HepG2 (cell line): Measurements from ENCODE around the gene POU2AF2. TPM values are rescaled to one million over a fixed set of nuclear protein-coding genes. Genes with fewer than 3 reads are reported as not detected.

Experiments used
- ARHGAP35 ChIP-seq: sonication (generic); formaldehyde crosslinking; IDR thresholded peaks from 2 replicates; pipeline ENCODE4 v1.9.0; 2022; ENCODE audit warnings: mild to moderate bottlenecking, inconsistent platforms, moderate library complexity, missing genetic modification reagents, borderline replicate concordance
- ERF ChIP-seq: IDR thresholded peaks from 2 replicates; pipeline ENCODE4 v1.6.1; 2018; ENCODE audit warnings: missing biosample characterization, missing genetic modification reagents
- ETV6 ChIP-seq: sonication (generic); formaldehyde crosslinking; conservative IDR thresholded peaks from 2 replicates; pipeline ENCODE4 v1.4.0; 2020; ENCODE audit warnings: missing genetic modification reagents
- ISL2 ChIP-seq: sonication (generic); formaldehyde crosslinking; IDR thresholded peaks from 2 replicates; pipeline ENCODE4 v1.5.0; 2020; ENCODE audit warnings: missing genetic modification reagents
- PCBP1 ChIP-seq: fragments of 200-400 bp; formaldehyde crosslinking; IDR thresholded peaks from 2 replicates; pipeline ENCODE4 v1.6.1; 2017; ENCODE audit warnings: mild to moderate bottlenecking, low read depth, low read length, borderline replicate concordance
- SETDB1 ChIP-seq: sonication (generic); formaldehyde crosslinking; IDR thresholded peaks from 2 replicates; pipeline ENCODE4 v1.5.1; 2020; ENCODE audit warnings: missing genetic modification reagents, mild to moderate bottlenecking, borderline replicate concordance
- TFDP1 ChIP-seq: IDR thresholded peaks from 2 replicates; pipeline ENCODE4 v1.6.1; 2016; ENCODE audit warnings: missing compliant biosample characterization, missing genetic modification reagents, borderline replicate concordance
- TOE1 ChIP-seq: sonication (generic); formaldehyde crosslinking; IDR thresholded peaks from 2 replicates; pipeline ENCODE4 v1.4.0; 2020; ENCODE audit warnings: mild to moderate bottlenecking, missing genetic modification reagents
- YEATS2 ChIP-seq: sonication (generic); formaldehyde crosslinking; IDR thresholded peaks from 2 replicates; pipeline ENCODE4 v1.4.0; 2020; ENCODE audit warnings: missing genetic modification reagents, borderline replicate concordance
- ZBTB33 ChIP-seq: sonication (generic); formaldehyde crosslinking; IDR thresholded peaks from 2 replicates; pipeline ENCODE4 v1.4.0; 2020; ENCODE audit warnings: missing genetic modification reagents
- ZFP36 ChIP-seq: fragments of 150-350 bp; IDR thresholded peaks from 2 replicates; pipeline ENCODE4 v1.6.1; 2018; ENCODE audit warnings: borderline replicate concordance, low read length, low read depth; ENCODE audit not compliant: partially characterized antibody
- ZFP62 ChIP-seq: sonication (generic); formaldehyde crosslinking; IDR thresholded peaks from 2 replicates; pipeline ENCODE4 v1.4.0; 2020; ENCODE audit warnings: missing genetic modification reagents
- ZNF274 ChIP-seq: sonication (generic); formaldehyde crosslinking; IDR thresholded peaks from 2 replicates; pipeline ENCODE4 v1.5.1; 2020; ENCODE audit warnings: mild to moderate bottlenecking, missing genetic modification reagents
- ZNF333 ChIP-seq: sonication (generic); formaldehyde crosslinking; IDR thresholded peaks from 2 replicates; pipeline ENCODE4 v1.4.0; 2020; ENCODE audit warnings: mild to moderate bottlenecking, missing genetic modification reagents, borderline replicate concordance
- ZNF629 ChIP-seq: sonication (generic); formaldehyde crosslinking; conservative IDR thresholded peaks from 2 replicates; pipeline ENCODE4 v1.5.0; 2020; ENCODE audit warnings: missing genetic modification reagents
- ZNF710 ChIP-seq: sonication (generic); formaldehyde crosslinking; IDR thresholded peaks from 2 replicates; pipeline ENCODE4 v1.5.0; 2020; ENCODE audit warnings: mild to moderate bottlenecking, missing genetic modification reagents, borderline replicate concordance
- polyA plus RNA-seq, 8 experiments: library from polyadenylated mRNA; depleted of rRNA in 3 of 8; stranded (reverse) in 7 of 8; unstranded in 1 of 8; fragments of >200 nt; fragmentation: Illumina TruSeq in 4 of 8; extraction: Trizol in 4 of 8; gene quantifications; 2 replicates each; pipeline versions ENCODE4 v1.2.1 to v1.2.3, GENCODE V29; 2011 to 2016; ENCODE audit warnings: low read depth in 4 of 8, missing spikeins in 1 of 8, mixed read lengths in 1 of 8; ENCODE audit not compliant: insufficient read depth in 1 of 8
- total RNA-seq, 5 experiments: library from RNA; depleted of rRNA; stranded (reverse); fragments of >200 nt; fragmentation: Illumina TruSeq; extraction: Trizol; gene quantifications; 2 replicates each; pipeline ENCODE4 v1.2.3, GENCODE V29; 2016; ENCODE audit warnings: low read depth in 1 of 5
- TF ChIP-seq, protein P1 (sequence below): sonication (generic); formaldehyde crosslinking; IDR thresholded peaks from 2 replicates; pipeline ENCODE4 v1.5.1; 2020; ENCODE audit warnings: missing genetic modification reagents, mild to moderate bottlenecking, borderline replicate concordance
- TF ChIP-seq, protein P2 (sequence below): sonication (generic); formaldehyde crosslinking; IDR thresholded peaks from 2 replicates; pipeline ENCODE4 v1.5.0; 2020; ENCODE audit warnings: mild to moderate bottlenecking, missing genetic modification reagents

Gene POU2AF2
- total and polyA plus RNA-seq, 2 of the 13 experiments (the other 11 are each of a cell fraction or from before 2014, with no cell fraction given) = 0.11 TPM; not detected in 1

DNA sequence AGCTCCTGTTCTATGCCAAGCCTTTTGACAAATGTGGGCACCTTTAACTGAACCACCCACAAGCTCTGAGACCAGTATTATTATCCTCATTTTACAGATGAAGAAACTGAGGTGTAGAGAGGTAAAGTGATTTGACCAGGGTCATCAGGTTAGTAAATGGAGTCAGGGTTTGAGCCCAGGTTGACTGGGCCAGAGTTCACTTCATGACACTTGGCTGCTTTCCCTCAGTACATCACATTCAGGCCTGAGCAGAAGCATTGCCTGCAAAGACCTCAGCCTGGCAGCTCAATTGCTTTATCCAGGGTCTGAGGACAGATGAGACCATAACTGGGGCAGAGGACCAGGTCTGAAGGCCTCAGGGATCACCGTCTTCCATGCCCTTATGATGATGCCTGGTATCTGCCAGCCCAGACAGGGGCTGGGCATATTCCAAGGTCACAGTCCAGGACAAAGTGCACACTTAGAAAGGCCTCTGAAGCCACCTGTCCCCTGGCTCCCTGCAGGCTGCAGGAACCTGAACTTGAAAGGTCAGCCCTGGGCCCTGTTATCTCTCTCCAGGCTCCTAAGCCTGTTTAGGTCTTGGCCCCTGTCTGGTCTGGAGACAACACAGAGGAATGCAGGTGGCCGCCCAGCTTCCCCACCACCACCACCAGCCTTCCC is 84.8 kb downstream of the POU2AF2 start (continued):
- TF ChIP-seq, protein P1, sequence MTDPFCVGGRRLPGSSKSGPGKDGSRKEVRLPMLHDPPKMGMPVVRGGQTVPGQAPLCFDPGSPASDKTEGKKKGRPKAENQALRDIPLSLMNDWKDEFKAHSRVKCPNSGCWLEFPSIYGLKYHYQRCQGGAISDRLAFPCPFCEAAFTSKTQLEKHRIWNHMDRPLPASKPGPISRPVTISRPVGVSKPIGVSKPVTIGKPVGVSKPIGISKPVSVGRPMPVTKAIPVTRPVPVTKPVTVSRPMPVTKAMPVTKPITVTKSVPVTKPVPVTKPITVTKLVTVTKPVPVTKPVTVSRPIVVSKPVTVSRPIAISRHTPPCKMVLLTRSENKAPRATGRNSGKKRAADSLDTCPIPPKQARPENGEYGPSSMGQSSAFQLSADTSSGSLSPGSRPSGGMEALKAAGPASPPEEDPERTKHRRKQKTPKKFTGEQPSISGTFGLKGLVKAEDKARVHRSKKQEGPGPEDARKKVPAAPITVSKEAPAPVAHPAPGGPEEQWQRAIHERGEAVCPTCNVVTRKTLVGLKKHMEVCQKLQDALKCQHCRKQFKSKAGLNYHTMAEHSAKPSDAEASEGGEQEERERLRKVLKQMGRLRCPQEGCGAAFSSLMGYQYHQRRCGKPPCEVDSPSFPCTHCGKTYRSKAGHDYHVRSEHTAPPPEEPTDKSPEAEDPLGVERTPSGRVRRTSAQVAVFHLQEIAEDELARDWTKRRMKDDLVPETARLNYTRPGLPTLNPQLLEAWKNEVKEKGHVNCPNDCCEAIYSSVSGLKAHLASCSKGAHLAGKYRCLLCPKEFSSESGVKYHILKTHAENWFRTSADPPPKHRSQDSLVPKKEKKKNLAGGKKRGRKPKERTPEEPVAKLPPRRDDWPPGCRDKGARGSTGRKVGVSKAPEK (CRISPR knock-in tag) = no peak
- no peak for TF ChIP-seq ZNF710 (CRISPR knock-in tag)
- TF ChIP-seq ERF (CRISPR knock-in tag) = no peak
- TF ChIP-seq YEATS2 = 0 out of 2 replicates have a peak, but pooled peaks have one; percentile 29
- no peak for TF ChIP-seq ZFP62 (CRISPR knock-in tag)
- no peak for TF ChIP-seq SETDB1 (CRISPR knock-in tag)
- peak; percentile 69 for TF ChIP-seq ZNF629 (CRISPR knock-in tag)
- TF ChIP-seq ARHGAP35 (CRISPR knock-in tag) = no peak
- no peak for TF ChIP-seq TFDP1 (CRISPR knock-in tag)
- TF ChIP-seq ZNF274 (CRISPR knock-in tag) = no peak
- TF ChIP-seq ZBTB33 (CRISPR knock-in tag) = no peak
- TF ChIP-seq ETV6 (CRISPR knock-in tag) = no peak
- TF ChIP-seq ISL2 = 0 out of 2 replicates have a peak, but pooled peaks have one; percentile 28
- TF ChIP-seq ZFP36 = no peak
- TF ChIP-seq, protein P2, sequence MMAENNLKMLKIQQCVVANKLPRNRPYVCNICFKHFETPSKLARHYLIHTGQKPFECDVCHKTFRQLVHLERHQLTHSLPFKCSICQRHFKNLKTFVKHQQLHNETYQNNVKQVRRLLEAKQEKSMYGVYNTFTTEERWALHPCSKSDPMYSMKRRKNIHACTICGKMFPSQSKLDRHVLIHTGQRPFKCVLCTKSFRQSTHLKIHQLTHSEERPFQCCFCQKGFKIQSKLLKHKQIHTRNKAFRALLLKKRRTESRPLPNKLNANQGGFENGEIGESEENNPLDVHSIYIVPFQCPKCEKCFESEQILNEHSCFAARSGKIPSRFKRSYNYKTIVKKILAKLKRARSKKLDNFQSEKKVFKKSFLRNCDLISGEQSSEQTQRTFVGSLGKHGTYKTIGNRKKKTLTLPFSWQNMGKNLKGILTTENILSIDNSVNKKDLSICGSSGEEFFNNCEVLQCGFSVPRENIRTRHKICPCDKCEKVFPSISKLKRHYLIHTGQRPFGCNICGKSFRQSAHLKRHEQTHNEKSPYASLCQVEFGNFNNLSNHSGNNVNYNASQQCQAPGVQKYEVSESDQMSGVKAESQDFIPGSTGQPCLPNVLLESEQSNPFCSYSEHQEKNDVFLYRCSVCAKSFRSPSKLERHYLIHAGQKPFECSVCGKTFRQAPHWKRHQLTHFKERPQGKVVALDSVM (CRISPR knock-in tag) = no peak
- no peak for TF ChIP-seq PCBP1
- TF ChIP-seq ZNF333 (CRISPR knock-in tag) = no peak
- TF ChIP-seq TOE1 (CRISPR knock-in tag) = no peak
